H1 (cell line): ENCODE data around the gene UBTD1. TPM values are rescaled to one million over a fixed set of nuclear protein-coding genes. Genes with fewer than 3 reads are reported as not detected.
A peak's percentile ranks its signal among the peaks of the same experiment; 100 is the strongest.

Source experiments
- CTCF ChIA-PET: fragments of 300-600 bp; sonication (Branson Sonifier 250); formaldehyde crosslinking; loops from one replicate; lab custom pipeline; 2021; ENCODE audit not compliant: partially characterized antibody; lab: Charles Lee
- POLR2A ChIA-PET: fragments of 300-600 bp; sonication (Branson Sonifier 250); formaldehyde crosslinking; loops from one replicate; lab custom pipeline; 2021; ENCODE audit warnings: inconsistent platforms; ENCODE audit not compliant: partially characterized antibody; lab: Charles Lee
- DNase-seq, 2 experiments: peaks; one replicate each; pipeline versions ENCODE4 v3.0.0 to v3.0.0-alpha.2; 2010 to 2022; ENCODE audit warnings: low spot score in 2 of 2, low read depth in 1 of 2, mixed read lengths in 1 of 2
- FAIRE-seq: peaks from 2 replicates; lab custom pipeline; 2011; peaks lifted over from hg19 to GRCh38; lab: Jason Lieb, UNC
- H2AFZ ChIP-seq: 2 replicates; pipeline ENCODE4 v1.8.1; 2012; ENCODE audit warnings: low read length, inconsistent platforms
- H2AK5ac ChIP-seq: 2 replicates; pipeline ENCODE4 v1.6.1; 2013; ENCODE audit warnings: low read depth, low read length
- H2BK120ac ChIP-seq: replicated peaks from 2 replicates; pipeline ENCODE3; 2013; ENCODE audit warnings: low read depth, low read length, inconsistent platforms
- H2BK12ac ChIP-seq: 2 replicates; pipeline ENCODE4 v1.6.1; 2013; ENCODE audit warnings: low read depth, low read length
- H2BK15ac ChIP-seq: 2 replicates; pipeline ENCODE4 v1.6.1; 2013; ENCODE audit warnings: low read length
- H2BK20ac ChIP-seq: 2 replicates; pipeline ENCODE4 v1.6.1; 2013; ENCODE audit warnings: low read length
- H2BK5ac ChIP-seq: 2 replicates; pipeline ENCODE4 v1.6.1; 2013; ENCODE audit warnings: low read depth, low read length
- H3K14ac ChIP-seq: 2 replicates; pipeline ENCODE4 v1.6.1; 2013; ENCODE audit warnings: inconsistent platforms; ENCODE audit not compliant: insufficient read length
- H3K18ac ChIP-seq: 2 replicates; pipeline ENCODE4 v1.6.1; 2013; ENCODE audit warnings: low read length; ENCODE audit errors: extremely low read depth
- H3K23ac ChIP-seq: 2 replicates; pipeline ENCODE4 v1.6.1; 2013; ENCODE audit warnings: inconsistent platforms; ENCODE audit not compliant: insufficient read length
- H3K23me2 ChIP-seq: 2 replicates; pipeline ENCODE4 v1.6.1; 2013; ENCODE audit warnings: low read depth, low read length
- H3K27ac ChIP-seq: 2 replicates; pipeline ENCODE4 v1.6.1; 2011; ENCODE audit warnings: low read depth, low read length, inconsistent platforms
- H3K27me3 ChIP-seq, 4 experiments: replicated peaks in 1 of 4; 1 replicate in 1 of 4; 2 replicates in 3 of 4; pipeline versions ENCODE4 v1.6.1 to v1.8.1; 2011 to 2013; ENCODE audit warnings: low read length in 3 of 4, mild to moderate bottlenecking in 3 of 4, inconsistent platforms in 2 of 4, mixed read lengths in 2 of 4, moderate library complexity in 1 of 4; ENCODE audit not compliant: control insufficient read depth in 3 of 4, insufficient read depth in 3 of 4; ENCODE audit errors: extremely low read depth in 1 of 4
- H3K36me3 ChIP-seq, 4 experiments: 2 replicates each; pipeline versions ENCODE4 v1.6.1 to v1.8.1; 2011 to 2013; ENCODE audit warnings: mild to moderate bottlenecking in 4 of 4, low read length in 3 of 4, moderate library complexity in 2 of 4, control low read depth in 1 of 4, inconsistent platforms in 1 of 4; ENCODE audit not compliant: insufficient read depth in 4 of 4, control insufficient read depth in 2 of 4
- H3K4ac ChIP-seq: replicated peaks from 2 replicates; pipeline ENCODE3; 2013; ENCODE audit warnings: low read length, low read depth, mixed read lengths, inconsistent platforms; ENCODE audit not compliant: insufficient read length
- H3K4me1 ChIP-seq, 4 experiments: replicated peaks in 1 of 4; 1 replicate in 1 of 4; 2 replicates in 3 of 4; pipeline versions ENCODE4 v1.6.1 to v1.8.1; 2011 to 2013; ENCODE audit warnings: low read length in 3 of 4, inconsistent platforms in 2 of 4, mixed read lengths in 1 of 4; ENCODE audit not compliant: insufficient read depth in 4 of 4, control insufficient read depth in 3 of 4
- H3K4me2 ChIP-seq, 2 experiments: 2 replicates each; pipeline versions ENCODE4 v1.6.1 to v1.8.1; 2011 to 2013; ENCODE audit warnings: low read depth in 2 of 2, low read length in 2 of 2, control low read depth in 1 of 2, inconsistent platforms in 1 of 2, mild to moderate bottlenecking in 1 of 2; ENCODE audit not compliant: insufficient read depth in 1 of 2
- H3K4me3 ChIP-seq, 4 experiments: fragments of 200-600, 300-600 bp in 1 of 4; sonication (generic), shearing (Covaris generic), sonication (Bioruptor Twin) in 1 of 4; 2 replicates each; pipeline versions ENCODE4 v1.5.1 to v1.8.1; 2011 to 2016; ENCODE audit warnings: low read length in 4 of 4, low read depth in 3 of 4, control low read depth in 2 of 4, inconsistent platforms in 2 of 4, mild to moderate bottlenecking in 2 of 4, mixed read lengths in 1 of 4, moderate library complexity in 1 of 4; ENCODE audit not compliant: insufficient read depth in 2 of 4; ENCODE audit errors: extremely low read depth in 1 of 4
- H3K56ac ChIP-seq: replicated peaks from 2 replicates; pipeline ENCODE3; 2013; ENCODE audit warnings: low read depth, mild to moderate bottlenecking, mixed read lengths, low read length, inconsistent platforms; ENCODE audit not compliant: insufficient read length
- H3K79me1 ChIP-seq: 2 replicates; pipeline ENCODE4 v1.6.1; 2013; ENCODE audit warnings: low read depth, low read length, control low read depth
- H3K79me2 ChIP-seq, 2 experiments: 2 replicates each; pipeline versions ENCODE4 v1.6.1 to v1.8.1; 2012 to 2013; ENCODE audit warnings: low read length in 2 of 2, mild to moderate bottlenecking in 2 of 2, inconsistent platforms in 1 of 2; ENCODE audit not compliant: insufficient read depth in 2 of 2, control insufficient read depth in 1 of 2
- H3K9ac ChIP-seq, 4 experiments: replicated peaks in 1 of 4; 1 replicate in 1 of 4; 2 replicates in 3 of 4; pipeline versions ENCODE4 v1.6.1 to v1.8.1; 2011 to 2013; ENCODE audit warnings: low read depth in 3 of 4, low read length in 3 of 4, control low read depth in 2 of 4, mild to moderate bottlenecking in 2 of 4, moderate library complexity in 2 of 4, inconsistent platforms in 1 of 4; ENCODE audit errors: extremely low read depth in 1 of 4
- H3K9me3 ChIP-seq, 2 experiments: 2 replicates each; pipeline versions ENCODE4 v1.6.1 to v1.8.1; 2012 to 2013; ENCODE audit warnings: mild to moderate bottlenecking in 2 of 2, moderate library complexity in 2 of 2, control low read depth in 1 of 2, inconsistent platforms in 1 of 2, low read depth in 1 of 2, low read length in 1 of 2, mixed read lengths in 1 of 2; ENCODE audit not compliant: insufficient read depth in 2 of 2
- H4K20me1 ChIP-seq, 2 experiments: replicated peaks in 1 of 2; 2 replicates each; pipeline versions ENCODE3 to v1.8.1; 2011 to 2013; ENCODE audit warnings: inconsistent platforms in 2 of 2, low read length in 2 of 2, mild to moderate bottlenecking in 1 of 2; ENCODE audit not compliant: insufficient read depth in 2 of 2, control insufficient read depth in 1 of 2
- H4K5ac ChIP-seq: 2 replicates; pipeline ENCODE4 v1.6.1; 2013; ENCODE audit warnings: low read length, low read depth, mixed read lengths, inconsistent platforms; ENCODE audit not compliant: insufficient read length
- H4K8ac ChIP-seq: 2 replicates; pipeline ENCODE4 v1.8.0; 2013; ENCODE audit warnings: mild to moderate bottlenecking, moderate library complexity, low read length, inconsistent platforms; ENCODE audit not compliant: insufficient read depth; ENCODE audit errors: extremely low read depth
- H4K91ac ChIP-seq: replicated peaks from 2 replicates; pipeline ENCODE3; 2013; ENCODE audit warnings: low read length, mixed read lengths, inconsistent platforms; ENCODE audit not compliant: insufficient read length
- HDAC6 ChIP-seq: IDR thresholded peaks from one replicate; pipeline ENCODE4 v1.7.1; 2012; ENCODE audit warnings: low read depth, mild to moderate bottlenecking, inconsistent platforms, low read length, moderate library complexity
- POU5F1 ChIP-seq: IDR thresholded peaks from 2 replicates; pipeline ENCODE4 v1.6.1; 2011; ENCODE audit warnings: low read depth, mild to moderate bottlenecking, low read length, moderate library complexity
- SIX5 ChIP-seq: IDR thresholded peaks from 2 replicates; pipeline ENCODE4 v1.6.1; 2011; ENCODE audit warnings: mild to moderate bottlenecking, low read depth, low read length
- WGBS, 2 experiments: shearing (Covaris generic) in 1 of 2; methylation state at CpG; one replicate each; pipeline versions ENCODE4 v1.1.6 to v1.1.7; 2013 to 2015; ENCODE audit warnings: low lambda C conversion rate in 2 of 2, mixed read lengths in 2 of 2, inconsistent platforms in 1 of 2, low coverage in 1 of 2, missing lambda C conversion rate in 1 of 2; ENCODE audit not compliant: insufficient replicate concordance in 2 of 2, insufficient coverage in 1 of 2, insufficient read length in 1 of 2; ENCODE audit errors: extremely low coverage in 1 of 2, missing lambda C conversion rate in 1 of 2; 5-methylcytosine and 5-hydroxymethylcytosine counted together
- polyA plus RNA-seq, 7 experiments: library from polyadenylated mRNA; depleted of rRNA in 3 of 7; stranded (reverse) in 5 of 7; unstranded in 2 of 7; fragments of >200 nt in 5 of 7; fragments of 200-250 nt in 2 of 7; gene quantifications; 1 replicate in 5 of 7; 2 replicates in 1 of 7; 4 replicates in 1 of 7; pipeline versions ENCODE4 v1.2.1 to v1.2.3, GENCODE V29; 2011 to 2013; ENCODE audit warnings: missing spikeins in 2 of 7, mixed read lengths in 2 of 7
- total RNA-seq: library from RNA; stranded (reverse); fragmentation: NEBNext Ultra II Directional; extraction: Animal tissue kit (Norgen Biotek cat#: 25700); gene quantifications from 2 replicates; pipeline ENCODE4 v1.2.1, GENCODE V29; 2021
- TF ChIP-seq, protein P1 (sequence below): IDR thresholded peaks from 2 replicates; pipeline ENCODE4 v1.6.1; 2011; ENCODE audit warnings: low read length, improper control_type of control experiment
- TF ChIP-seq, protein P2 (sequence below): IDR thresholded peaks from 2 replicates; pipeline ENCODE4 v1.6.1; 2012; ENCODE audit warnings: low read length, inconsistent platforms

Gene UBTD1
- total and polyA plus RNA-seq, 2 of the 8 experiments (the other 6 are each of a cell fraction or from before 2014, with no cell fraction given), result 22.3 to 36.2 TPM

DNA sequence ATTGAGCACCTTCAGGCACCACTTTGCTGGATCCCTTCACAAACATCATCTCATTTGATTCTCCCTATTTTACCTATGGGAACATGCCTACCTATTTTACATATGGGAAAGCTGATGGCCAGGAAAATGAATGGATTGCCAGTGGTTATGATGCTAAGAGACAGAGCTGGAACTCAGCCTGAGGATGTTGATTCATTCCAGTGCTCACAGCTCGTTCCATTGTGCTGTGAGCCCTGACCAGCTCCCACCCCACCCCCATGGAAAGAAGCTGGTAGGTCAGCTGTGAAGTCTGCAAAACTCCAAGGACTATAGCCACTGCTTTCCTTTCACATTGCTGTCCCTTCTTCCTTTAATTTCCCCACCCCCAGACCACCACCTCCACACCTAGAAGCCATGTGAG, 9.6 kb downstream of the UBTD1 start:
- POLR2A ChIA-PET, result interaction anchor here (1.0 to 2.1 kb wide), 3 partner anchors 9 to 80 kb away, joined by 4 to 13 read pairs (median 6); partner anchors contain the start of gene UBTD1
- Histone ChIP-seq H3K23me2 (no peaks in the 10 kb centered on the region; the same call in none of the 2 replicates), H2BK5ac (no peak overlapping the region), H2BK120ac (no peak overlapping the region), H3K79me1 (peaks cover 16% of the 10 kb centered on the region), H4K5ac (no peak overlapping the region), H2BK12ac (no peak overlapping the region; the same call in 1 of the 2 replicates), H3K27ac (no peak overlapping the region), H2BK20ac (no peak overlapping the region), H2BK15ac (no peak overlapping the region), H2AFZ (no peak overlapping the region), H3K4me3 (no peak overlapping the region), H3K18ac (no peak overlapping the region), H3K4me2 (peak overlapping the region; percentile 24 to 32; a peak in 2 of 4 replicates), H4K8ac (no peak overlapping the region), H2AK5ac (peak overlapping the region; percentile 76; the same call in 1 of the 2 replicates), H3K4me1 (peaks cover 0 to 8% (median 3%) of the 10 kb centered on the region in 4 experiments; a peak in 5 of 7 replicates), H3K36me3 (no peaks in the 10 kb centered on the region), H4K20me1 (peaks cover 4 to 12% of the 10 kb centered on the region in 2 experiments), H3K4ac (no peak overlapping the region), H3K23ac (no peak overlapping the region), H3K56ac (no peak overlapping the region), H3K9ac (0 out of 7 replicates have a peak overlapping the region, but pooled peaks of 1 of the 4 experiments have one; percentile 32), H3K9me3 (no peaks in the 10 kb centered on the region), H4K91ac (no peak overlapping the region), H3K27me3 (no peaks in the 10 kb centered on the region; a peak in 1 of 7 replicates), H3K79me2 (peaks cover 2 to 44% of the 10 kb centered on the region in 2 experiments), H3K14ac (no peak overlapping the region)
- CTCF ChIA-PET, result interaction anchor here (1.1 to 19.6 kb wide), 3 partner anchors 9 to 28 kb away, joined by 3 to 283 read pairs (median 6); partner anchors contain the start of gene UBTD1
- WGBS, 2 experiments, result 62% methylated on average over 1 of the region's 1 CpG; no CpG with 5 or more reads in 1 of the 2 experiments
- no peak for FAIRE-seq
- TF ChIP-seq HDAC6 (no peak), POU5F1 (no peak), SIX5 (no peak)
- TF ChIP-seq, protein P1, sequence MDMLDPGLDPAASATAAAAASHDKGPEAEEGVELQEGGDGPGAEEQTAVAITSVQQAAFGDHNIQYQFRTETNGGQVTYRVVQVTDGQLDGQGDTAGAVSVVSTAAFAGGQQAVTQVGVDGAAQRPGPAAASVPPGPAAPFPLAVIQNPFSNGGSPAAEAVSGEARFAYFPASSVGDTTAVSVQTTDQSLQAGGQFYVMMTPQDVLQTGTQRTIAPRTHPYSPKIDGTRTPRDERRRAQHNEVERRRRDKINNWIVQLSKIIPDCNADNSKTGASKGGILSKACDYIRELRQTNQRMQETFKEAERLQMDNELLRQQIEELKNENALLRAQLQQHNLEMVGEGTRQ, result no peak
- TF ChIP-seq, protein P2, sequence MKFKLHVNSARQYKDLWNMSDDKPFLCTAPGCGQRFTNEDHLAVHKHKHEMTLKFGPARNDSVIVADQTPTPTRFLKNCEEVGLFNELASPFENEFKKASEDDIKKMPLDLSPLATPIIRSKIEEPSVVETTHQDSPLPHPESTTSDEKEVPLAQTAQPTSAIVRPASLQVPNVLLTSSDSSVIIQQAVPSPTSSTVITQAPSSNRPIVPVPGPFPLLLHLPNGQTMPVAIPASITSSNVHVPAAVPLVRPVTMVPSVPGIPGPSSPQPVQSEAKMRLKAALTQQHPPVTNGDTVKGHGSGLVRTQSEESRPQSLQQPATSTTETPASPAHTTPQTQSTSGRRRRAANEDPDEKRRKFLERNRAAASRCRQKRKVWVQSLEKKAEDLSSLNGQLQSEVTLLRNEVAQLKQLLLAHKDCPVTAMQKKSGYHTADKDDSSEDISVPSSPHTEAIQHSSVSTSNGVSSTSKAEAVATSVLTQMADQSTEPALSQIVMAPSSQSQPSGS, result no peak
- DNase-seq, result no peak
